Activated CD4-positive, alpha-beta T cell treated with anti-CD3 and anti-CD28 coated beads, Interleukin-2, amount 10 ng/mL, durations not matched to agents 24 days and 14 days (primary cell): ENCODE results near the gene SHANK1. TPM values are rescaled to one million over a fixed set of nuclear protein-coding genes. Genes with fewer than 3 reads are reported as not detected.

Experiments
- DNase-seq: peaks from one replicate; pipeline ENCODE4 v3.0.0; 2022
- H3K27ac Mint-ChIP-seq: one replicate; pipeline ENCODE4 v1.8.0; 2022; ENCODE audit warnings: mild to moderate bottlenecking, mixed read lengths
- H3K27me3 Mint-ChIP-seq: one replicate; pipeline ENCODE4 v1.8.0; 2022; ENCODE audit warnings: mixed read lengths
- H3K36me3 Mint-ChIP-seq: one replicate; pipeline ENCODE4 v1.8.0; 2022; ENCODE audit warnings: low read depth, mild to moderate bottlenecking, mixed read lengths
- H3K4me1 Mint-ChIP-seq: one replicate; pipeline ENCODE4 v1.8.0; 2021; ENCODE audit warnings: mixed read lengths
- H3K4me3 Mint-ChIP-seq: one replicate; pipeline ENCODE4 v1.8.0; 2022; ENCODE audit warnings: mild to moderate bottlenecking, moderate library complexity, mixed read lengths
- H3K9me3 Mint-ChIP-seq: one replicate; pipeline ENCODE4 v1.8.0; 2021; ENCODE audit warnings: mixed read lengths
- intact Hi-C: fragments of 100-400 bp; cut with micrococcal nuclease; formaldehyde crosslinking; loops from one replicate; pipeline ENCODE4 v1.15.1; 2023
- total RNA-seq: library from RNA; stranded (reverse); gene quantifications from 2 replicates; pipeline ENCODE4 v1.2.3, GENCODE V29; 2022

Gene SHANK1
- total RNA-seq, 1 donor from 2014 or later: not detected

DNA sequence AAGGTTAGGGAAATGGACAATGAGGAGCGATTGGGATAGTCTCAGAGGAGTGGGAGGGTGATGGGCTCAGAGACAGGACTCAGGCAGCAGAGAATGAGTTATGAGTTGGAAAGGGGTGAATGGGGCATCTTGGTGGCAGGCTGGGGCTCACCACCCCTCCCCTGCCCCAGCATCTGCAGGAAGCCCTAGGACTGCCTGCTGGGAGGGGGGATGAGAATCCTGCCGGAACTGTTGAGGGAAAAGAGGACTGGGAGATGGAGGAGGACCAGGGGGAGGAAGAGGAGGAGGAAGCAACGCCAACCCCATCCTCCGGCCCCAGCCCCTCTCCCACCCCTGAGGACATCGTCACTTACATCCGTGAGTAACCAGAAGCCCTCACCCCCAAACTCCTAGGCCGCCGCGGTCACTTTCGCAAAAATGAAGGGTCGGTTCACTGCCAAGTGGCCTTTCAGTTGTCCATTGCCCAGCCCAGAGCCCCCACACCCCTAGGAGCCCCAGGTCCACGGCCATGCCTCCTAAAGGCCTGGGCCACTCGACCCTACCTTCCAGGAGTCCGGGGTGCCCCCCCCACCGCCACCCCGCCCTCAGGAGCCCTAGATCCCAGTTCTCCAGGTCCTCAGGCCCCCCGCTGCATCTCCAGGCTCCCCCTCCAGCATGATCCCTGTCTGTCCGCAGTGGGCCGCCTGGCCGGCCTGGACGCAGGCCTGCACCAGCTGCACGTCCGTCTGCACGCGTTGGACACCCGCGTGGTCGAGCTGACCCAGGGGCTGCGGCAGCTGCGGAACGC is 4.3 kb upstream of the SHANK1 start:
- Mint-ChIP-seq H3K9me3 (no peaks in the 10 kb centered on the region), H3K27ac (no peak overlapping the region), H3K4me3 (peak overlapping the region; percentile 93), H3K4me1 (peaks cover 25% of the 10 kb centered on the region), H3K36me3 (peaks cover 3% of the 10 kb centered on the region), H3K27me3 (peaks cover 49% of the 10 kb centered on the region)
- intact Hi-C loops: loop anchor here (1.0 to 10.0 kb wide), 2 partner anchors 59 to 359 kb away; partner anchors contain the start of gene NAPSA
- no peak for DNase-seq

DNA sequence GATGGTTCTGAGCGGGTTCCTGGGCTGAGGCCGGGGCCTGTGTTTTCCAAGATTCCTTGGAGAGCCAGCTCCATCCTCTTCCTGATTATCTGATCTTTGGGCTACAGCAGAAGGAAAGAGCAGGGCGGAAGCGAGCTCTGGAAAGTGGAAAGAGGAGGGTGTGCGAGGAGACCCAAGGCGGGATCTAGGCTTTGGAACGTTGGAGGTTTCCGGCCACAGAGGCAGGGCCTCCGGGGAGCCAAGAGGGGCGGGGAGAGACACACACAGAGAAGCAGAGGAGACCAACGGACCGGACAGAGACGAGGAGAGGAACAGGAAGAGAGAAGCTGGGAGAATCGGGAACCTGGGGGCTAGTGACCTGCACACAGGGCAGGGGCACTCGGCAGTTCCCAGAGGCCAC is 3.5 kb upstream of the SHANK1 start, which contains the start of gene CLEC11A:
TSS of gene CLEC11A (plus strand) at position 296 of the 400 bp plus-strand sequence. CDS start 162 bp downstream, outside the sequence.
- Mint-ChIP-seq H3K4me1 (peaks cover 23% of the 10 kb centered on the region), H3K27ac (no peak within 1 kb of the TSS), H3K27me3 (peaks cover 51% of the 10 kb centered on the region), H3K36me3 (peaks cover 3% of the 10 kb centered on the region), H3K9me3 (no peaks in the 10 kb centered on the region), H3K4me3 (peak within 1 kb of the TSS; percentile 93)
- intact Hi-C loops: loop anchor here (10.0 kb wide), 1 partner anchor 358 kb away; the partner anchor contains the start of gene NAPSA
- DNase-seq: no peak

DNA sequence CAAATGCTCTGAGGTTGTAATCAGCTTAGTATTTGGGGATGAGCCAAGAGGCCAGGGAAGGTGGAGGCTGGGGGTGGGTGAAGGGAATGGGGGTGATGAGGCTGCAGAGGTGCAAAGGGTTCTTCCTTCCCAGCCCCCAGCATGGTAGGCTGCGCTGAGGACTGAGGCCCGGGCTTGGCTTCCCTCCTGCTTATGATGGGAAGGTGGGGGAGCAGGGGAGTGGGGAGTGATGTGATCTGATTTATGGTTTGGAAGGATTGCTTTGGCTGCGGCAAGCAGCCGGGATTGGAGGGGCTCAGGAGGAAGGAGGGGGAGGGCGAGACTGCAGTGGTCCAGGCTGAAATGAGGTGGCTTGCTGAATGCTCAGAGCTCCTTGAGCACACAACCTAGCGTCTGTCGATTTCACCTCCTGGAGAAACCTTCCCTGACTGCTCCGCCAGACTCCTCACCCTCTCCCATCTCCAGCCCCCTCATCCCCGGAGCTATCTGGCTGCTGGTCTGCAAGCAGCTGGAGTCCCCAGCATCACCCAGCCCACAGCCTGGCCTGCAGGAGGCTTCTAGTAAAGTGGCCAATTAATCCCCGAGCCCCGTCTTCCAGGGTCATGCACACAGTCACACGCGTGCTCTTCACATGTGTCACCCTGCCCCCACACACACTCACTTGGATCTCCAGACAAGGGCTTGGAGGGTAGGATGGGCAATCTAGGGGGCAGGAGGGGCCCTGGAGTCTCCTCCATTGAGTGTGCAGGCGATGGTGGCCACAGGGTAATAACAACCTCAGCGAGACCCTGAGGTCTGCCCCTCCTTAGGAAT is 2.8 kb upstream of the SHANK1 start:
- peaks cover 55% of the 10 kb centered on the region for H3K27me3 Mint-ChIP-seq
- intact Hi-C loops: loop anchor here (10.0 kb wide), 1 partner anchor 358 kb away; the partner anchor contains the start of gene NAPSA
- peaks cover 2% of the 10 kb centered on the region for H3K36me3 Mint-ChIP-seq
- H3K27ac Mint-ChIP-seq: no peak overlapping the region
- H3K4me3 Mint-ChIP-seq: peak overlapping the region; percentile 33
- DNase-seq: no peak
- H3K4me1 Mint-ChIP-seq: peaks cover 21% of the 10 kb centered on the region
- no peaks in the 10 kb centered on the region for H3K9me3 Mint-ChIP-seq

DNA sequence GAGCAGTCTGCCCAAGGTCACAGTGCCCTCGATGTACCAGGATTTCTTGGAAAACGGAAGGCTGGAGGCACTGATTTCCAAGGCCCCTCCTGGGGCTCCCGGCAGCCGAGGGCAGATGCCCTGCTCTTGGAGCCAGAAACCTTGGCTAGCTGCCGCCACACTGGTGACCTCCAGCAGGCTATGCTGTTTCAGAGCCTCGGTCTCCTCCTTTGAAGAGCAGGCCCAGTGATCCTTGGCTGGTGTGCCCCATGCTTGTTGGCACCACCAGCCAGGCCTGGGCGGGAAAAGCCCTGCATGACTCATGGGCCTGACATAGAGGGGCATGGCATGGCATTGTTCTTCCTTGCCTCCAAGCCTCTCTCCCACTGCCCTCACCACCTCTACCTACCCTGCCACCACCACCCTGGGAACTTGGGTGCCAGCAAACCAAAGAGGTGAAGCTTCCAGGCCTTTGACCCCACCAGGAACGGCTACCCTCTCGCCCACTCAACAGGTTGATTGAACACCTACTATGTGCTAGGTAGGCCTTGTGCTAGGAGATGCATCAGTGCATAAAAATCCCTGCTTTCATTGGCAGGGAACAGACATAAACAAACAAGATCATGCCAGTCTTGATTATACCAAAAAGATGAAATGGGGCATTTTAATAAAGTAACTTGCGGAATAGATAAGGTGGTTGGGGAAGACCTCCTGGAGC is 2.0 kb upstream of the SHANK1 start:
- H3K4me1 Mint-ChIP-seq: peaks cover 18% of the 10 kb centered on the region
- H3K9me3 Mint-ChIP-seq: no peaks in the 10 kb centered on the region
- peaks cover 58% of the 10 kb centered on the region for H3K27me3 Mint-ChIP-seq
- H3K27ac Mint-ChIP-seq: no peak overlapping the region
- no peak for DNase-seq
- no peaks in the 10 kb centered on the region for H3K36me3 Mint-ChIP-seq
- intact Hi-C loops: loop anchor here (10.0 kb wide), 1 partner anchor 357 kb away; the partner anchor contains the start of gene NAPSA
- H3K4me3 Mint-ChIP-seq: no peak overlapping the region

DNA sequence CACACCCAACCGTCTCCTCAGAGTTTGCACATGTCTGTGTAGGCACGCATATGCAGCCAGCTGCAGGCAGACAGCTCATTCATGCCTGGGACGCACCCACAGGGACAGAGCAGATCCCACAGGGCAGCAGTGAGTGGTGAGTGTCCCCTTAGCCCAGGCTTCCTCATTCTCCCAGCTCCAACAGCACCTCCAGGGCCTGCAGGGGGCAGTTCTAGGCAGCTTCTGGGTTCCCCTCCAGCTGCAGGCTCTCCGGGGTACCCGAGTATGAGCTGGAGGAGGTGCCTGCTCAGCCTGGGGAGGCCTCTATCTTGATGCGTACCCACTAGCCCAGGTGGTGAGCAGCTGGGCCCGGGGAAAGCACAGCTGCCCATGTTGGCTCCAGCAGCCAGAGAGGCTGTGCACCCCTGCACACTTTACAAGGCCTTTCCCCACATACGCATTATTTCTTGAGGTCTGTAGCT is 1.3 kb upstream of the SHANK1 start:
- no peaks in the 10 kb centered on the region for H3K9me3 Mint-ChIP-seq
- peaks cover 63% of the 10 kb centered on the region for H3K27me3 Mint-ChIP-seq
- DNase-seq: no peak
- H3K4me3 Mint-ChIP-seq: no peak overlapping the region
- intact Hi-C loops: loop anchor here (10.0 kb wide), 1 partner anchor 356 kb away; the partner anchor contains the start of gene NAPSA
- H3K27ac Mint-ChIP-seq: no peak overlapping the region
- H3K36me3 Mint-ChIP-seq: no peaks in the 10 kb centered on the region
- peaks cover 13% of the 10 kb centered on the region for H3K4me1 Mint-ChIP-seq

DNA sequence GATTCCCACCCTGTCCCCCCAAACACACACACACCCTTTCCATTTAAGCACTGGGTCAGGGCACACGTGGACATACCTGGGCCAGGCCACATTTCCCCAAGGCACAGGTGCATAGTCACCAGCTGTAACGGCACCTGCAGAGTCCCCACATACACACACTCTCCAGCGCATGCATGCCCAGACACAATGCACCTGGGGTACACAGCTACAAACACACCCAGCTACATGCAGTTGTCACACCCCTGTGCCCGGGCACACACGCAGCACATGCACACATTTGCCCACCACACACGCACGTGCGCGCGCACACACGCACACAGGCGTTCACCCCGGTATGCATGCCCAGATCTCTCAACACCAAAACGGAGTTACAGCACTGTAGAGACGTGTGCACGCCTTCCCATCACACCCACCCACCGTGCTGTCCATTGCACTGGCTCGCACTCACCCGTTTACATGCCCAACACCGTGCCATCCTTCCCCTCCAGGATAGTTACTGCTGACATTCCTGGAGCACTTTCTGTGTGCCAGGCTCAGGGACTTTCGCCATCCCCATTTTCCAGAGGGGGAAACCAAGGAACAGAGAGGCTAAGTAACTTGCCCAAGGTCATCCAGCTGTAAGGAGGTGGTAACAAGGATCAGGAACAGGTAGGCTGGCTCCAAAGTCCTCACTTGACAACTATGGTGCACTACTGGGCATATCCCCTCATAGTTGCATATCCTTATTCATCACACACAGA is 749 bp upstream of the SHANK1 start:
- H3K27me3 Mint-ChIP-seq: peaks cover 67% of the 10 kb centered on the region
- intact Hi-C loops: loop anchor here (10.0 kb wide), 1 partner anchor 356 kb away; the partner anchor contains the start of gene NAPSA

DNA sequence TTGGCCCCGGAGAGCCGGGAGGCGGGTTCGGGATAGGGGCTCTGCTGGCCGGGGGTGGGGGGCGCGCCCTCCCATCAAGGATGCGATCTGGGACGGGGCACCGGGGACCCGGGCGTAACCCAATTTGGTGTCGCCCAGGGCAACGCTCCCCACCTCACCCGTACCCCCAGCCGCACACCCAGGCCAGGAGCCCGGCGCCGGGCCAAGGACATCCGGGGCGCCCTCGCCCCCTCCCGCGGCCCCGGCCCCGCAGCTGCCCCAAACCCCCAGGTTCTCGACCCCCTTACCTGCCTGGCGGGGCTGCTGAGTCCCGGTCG is 525 bp downstream of the SHANK1 start:
- DNase-seq: no peak
- no peaks in the 10 kb centered on the region for H3K36me3 Mint-ChIP-seq
- peaks cover 70% of the 10 kb centered on the region for H3K27me3 Mint-ChIP-seq
- intact Hi-C loops: no loop called here
- H3K9me3 Mint-ChIP-seq: no peaks in the 10 kb centered on the region
- peaks cover 5% of the 10 kb centered on the region for H3K4me1 Mint-ChIP-seq
- H3K27ac Mint-ChIP-seq: no peak overlapping the region
- no peak overlapping the region for H3K4me3 Mint-ChIP-seq

More for the DNA sequence above, 749 bp upstream of the SHANK1 start:
- H3K4me1 Mint-ChIP-seq: peaks cover 9% of the 10 kb centered on the region
- H3K4me3 Mint-ChIP-seq: peak overlapping the region; percentile 3
- no peak for DNase-seq
- no peaks in the 10 kb centered on the region for H3K9me3 Mint-ChIP-seq
- H3K27ac Mint-ChIP-seq: no peak overlapping the region
- H3K36me3 Mint-ChIP-seq: no peaks in the 10 kb centered on the region

DNA sequence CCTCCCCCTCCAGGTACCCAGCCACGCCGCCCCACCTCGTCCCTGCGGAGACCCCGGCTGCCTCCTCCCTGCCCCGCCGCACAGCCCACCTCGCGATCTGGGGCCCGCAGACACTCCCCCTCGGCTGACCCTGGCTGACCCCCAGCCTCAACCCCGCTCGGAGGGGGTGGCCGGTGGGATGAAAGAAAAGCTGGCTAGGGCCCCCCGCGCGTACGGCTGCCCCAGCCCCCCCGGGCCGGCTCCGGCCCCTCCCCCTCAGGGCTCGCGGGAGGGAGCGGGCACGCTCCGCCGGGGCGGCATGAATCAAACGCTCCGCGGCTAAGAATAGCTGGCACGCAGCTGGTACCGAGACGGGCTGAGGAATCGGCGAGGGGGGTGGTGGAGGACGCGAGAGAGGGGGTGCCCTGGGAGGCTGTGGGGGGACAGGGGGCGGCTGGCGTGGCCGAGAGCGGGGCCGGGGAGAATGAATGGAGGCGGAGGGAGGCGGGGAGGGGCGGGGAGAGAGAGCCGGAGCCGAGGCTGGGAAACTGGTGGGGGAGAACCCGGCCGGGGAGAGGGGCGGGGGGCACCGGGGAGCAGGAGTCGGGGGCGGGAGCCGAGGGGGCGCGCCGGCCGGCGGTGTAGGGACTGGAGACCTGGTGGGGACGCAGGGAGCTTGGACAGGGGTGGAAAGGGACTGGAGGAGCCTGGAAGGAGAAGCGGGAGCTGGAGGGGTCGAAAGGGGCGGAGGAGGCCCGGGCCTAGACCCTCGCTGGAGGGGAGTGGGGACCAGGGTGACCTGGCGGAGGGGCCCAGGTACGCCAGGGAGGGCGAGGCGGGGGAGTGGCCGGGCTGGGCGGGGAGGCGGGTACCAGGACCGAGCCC is 1.1 kb downstream of the SHANK1 start:
- intact Hi-C loops: no loop called here
- DNase-seq: no peak
- Mint-ChIP-seq H3K27ac (no peak overlapping the region), H3K9me3 (no peaks in the 10 kb centered on the region), H3K36me3 (no peaks in the 10 kb centered on the region), H3K4me1 (peaks cover 3% of the 10 kb centered on the region), H3K27me3 (peaks cover 66% of the 10 kb centered on the region), H3K4me3 (no peak overlapping the region)

DNA sequence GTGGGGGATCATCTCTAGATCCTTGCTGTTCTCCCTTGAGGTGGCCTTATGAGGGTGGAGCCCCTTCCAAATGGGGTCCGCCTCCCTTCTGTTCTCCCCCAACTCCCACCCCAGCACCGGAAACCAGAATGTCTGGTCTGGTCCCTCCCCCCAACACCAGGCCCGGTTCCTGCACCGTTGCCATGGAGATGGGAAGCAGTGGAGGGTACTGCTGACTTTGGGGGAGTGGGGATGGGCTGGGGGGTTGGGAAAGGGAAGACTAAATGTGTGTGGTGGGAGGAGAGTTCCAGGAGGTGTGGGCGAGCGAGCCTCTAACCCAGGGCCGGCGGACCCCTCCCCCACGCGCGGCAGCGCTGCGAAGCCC is 1.7 kb downstream of the SHANK1 start:
- H3K9me3 Mint-ChIP-seq: no peaks in the 10 kb centered on the region
- H3K36me3 Mint-ChIP-seq: no peaks in the 10 kb centered on the region
- no peak overlapping the region for H3K4me3 Mint-ChIP-seq
- peaks cover 66% of the 10 kb centered on the region for H3K27me3 Mint-ChIP-seq
- no peak for DNase-seq
- H3K4me1 Mint-ChIP-seq: peaks cover under 1% of the 10 kb centered on the region
- intact Hi-C loops: no loop called here
- no peak overlapping the region for H3K27ac Mint-ChIP-seq

- H3K36me3 Mint-ChIP-seq: no peaks in the 10 kb centered on the region
- intact Hi-C loops: no loop called here
- H3K9me3 Mint-ChIP-seq: no peaks in the 10 kb centered on the region
- no peak overlapping the region for H3K27ac Mint-ChIP-seq
- H3K4me3 Mint-ChIP-seq: no peak overlapping the region
- no peak for DNase-seq
- H3K4me1 Mint-ChIP-seq: no peaks in the 10 kb centered on the region
- peaks cover 64% of the 10 kb centered on the region for H3K27me3 Mint-ChIP-seq
Observed at GRCh38 chr19:50717026-50717723, 2.4 kb downstream of the SHANK1 start.

DNA sequence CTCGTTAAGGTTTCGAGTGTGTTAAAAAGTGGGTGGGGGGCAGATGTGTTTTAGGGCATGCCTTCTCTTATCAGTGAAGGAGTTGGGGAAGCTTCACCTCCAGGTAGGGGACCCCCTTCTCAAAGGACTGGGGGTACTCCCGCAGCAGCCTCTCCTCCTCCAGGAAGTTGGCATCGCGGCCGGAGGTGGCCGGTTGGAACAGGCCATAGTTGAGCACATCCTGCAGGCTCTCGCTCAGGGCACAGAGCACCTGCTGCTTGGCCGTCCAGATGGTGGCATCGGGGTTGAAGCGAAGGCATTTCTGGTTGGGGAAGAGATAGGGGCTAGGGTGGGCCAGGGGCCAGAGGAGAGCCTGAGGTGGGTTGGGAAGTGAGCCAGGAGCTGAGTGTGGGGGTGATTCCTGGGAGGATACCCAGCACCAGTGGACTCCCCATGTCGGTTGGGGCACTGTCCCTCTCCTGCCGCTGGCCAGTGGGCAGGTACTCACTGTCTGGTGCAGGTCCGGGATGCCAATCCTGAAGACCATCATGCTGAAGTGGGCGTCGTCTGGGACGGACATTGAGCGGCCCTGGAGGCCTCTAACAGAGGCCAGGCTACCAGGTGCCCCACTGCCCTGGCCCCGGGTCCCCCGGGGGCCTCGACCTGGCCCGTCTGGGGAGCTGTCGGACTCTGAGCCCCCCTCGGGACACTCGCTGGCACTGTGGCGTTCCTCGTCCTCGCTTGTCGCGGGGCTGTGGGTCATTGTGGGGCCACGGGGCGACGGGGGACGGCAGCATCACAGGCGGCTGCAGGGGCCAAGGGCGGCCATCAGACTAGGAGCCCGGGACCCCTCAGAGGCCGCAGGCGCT is 3.2 kb downstream of the SHANK1 start:
- intact Hi-C loops: no loop called here
- no peaks in the 10 kb centered on the region for H3K9me3 Mint-ChIP-seq
- no peak overlapping the region for H3K4me3 Mint-ChIP-seq
- H3K36me3 Mint-ChIP-seq: no peaks in the 10 kb centered on the region
- no peak overlapping the region for H3K27ac Mint-ChIP-seq
- DNase-seq: no peak
- peaks cover 57% of the 10 kb centered on the region for H3K27me3 Mint-ChIP-seq
- no peaks in the 10 kb centered on the region for H3K4me1 Mint-ChIP-seq
